ENCODE measurements around the gene SDF2L1.
A peak's percentile ranks its signal among the peaks of the same experiment; 100 is the strongest.
"Not testable (repeated sequence)": the region's sequence is repeated elsewhere in the genome, so short reads cannot be mapped to it uniquely, and the experiment has no call there.

The SDF2L1 gene

GRCh38 chr22:21641789-21642583, at the start of gene SDF2L1:
SDF2L1 (plus strand) TSS chr22:21642302; CDS start chr22:21642337, 35 bp downstream.
- peak; percentile 96 to 99 for DNase-seq

GRCh38 chr22:21592422-21592821, 49.7 kb upstream of the SDF2L1 start:
- DNase-seq: no peak

- DNase-seq: no peak
Measured at GRCh38 chr22:21593406-21594232, 48.5 kb upstream of the SDF2L1 start.

GRCh38 chr22:21594865-21595452, 47.1 kb upstream of the SDF2L1 start:
- DNase-seq: no peak

- DNase-seq: not testable (repeated sequence)
Measured at GRCh38 chr22:21596356-21597135, 45.6 kb upstream of the SDF2L1 start.

- DNase-seq: no peak
Measured at GRCh38 chr22:21598302-21598701, 43.8 kb upstream of the SDF2L1 start.

GRCh38 chr22:21599053-21599893, 42.8 kb upstream of the SDF2L1 start:
- no peak for DNase-seq

- DNase-seq: no peak
Measured at GRCh38 chr22:21602579-21602978, 39.5 kb upstream of the SDF2L1 start.

- DNase-seq: no peak
Measured at GRCh38 chr22:21603973-21604372, 38.1 kb upstream of the SDF2L1 start.

- DNase-seq: no peak
Measured at GRCh38 chr22:21605887-21606564, 36.1 kb upstream of the SDF2L1 start.

GRCh38 chr22:21606775-21607174, 35.3 kb upstream of the SDF2L1 start:
- DNase-seq: no peak

- DNase-seq: not testable (repeated sequence)
Measured at GRCh38 chr22:21609556-21610157, 32.4 kb upstream of the SDF2L1 start.

GRCh38 chr22:21611210-21611977, 30.7 kb upstream of the SDF2L1 start:
- DNase-seq: no peak

GRCh38 chr22:21612858-21613257, 29.2 kb upstream of the SDF2L1 start:
- DNase-seq: no peak

GRCh38 chr22:21613553-21614233, 28.4 kb upstream of the SDF2L1 start:
- DNase-seq: no peak

- no peak for DNase-seq
Measured at GRCh38 chr22:21615731-21616130, 26.4 kb upstream of the SDF2L1 start.

GRCh38 chr22:21617337-21617736, 24.8 kb upstream of the SDF2L1 start:
- not testable (repeated sequence) for DNase-seq

GRCh38 chr22:21621025-21621424, 21.1 kb upstream of the SDF2L1 start:
- DNase-seq: no peak

Measured in stimulated activated CD4-positive, alpha-beta T cell treated with anti-CD3 and anti-CD28 coated beads, Interleukin-4, amount 100 ng/mL, for 4 hours (primary cell).